Panc1 (cell line): ENCODE results near the gene SURF4. TPM values are rescaled to one million over a fixed set of nuclear protein-coding genes. Genes with fewer than 3 reads are reported as not detected.

Experiments used
- ATAC-seq: fragments of 200-7000 bp; cut with Tn5 transposase; 2 replicates; pipeline ENCODE4 v1.9.1; 2020; ENCODE audit warnings: mild to moderate bottlenecking, moderate library complexity
- Bru-seq: library from RNA; stranded (reverse); fragments of 400-500 nt; gene quantifications from one replicate; lab custom pipeline; 2021; lab: Mats Ljungman, UMichigan
- BruChase-seq, 2 experiments: library from RNA; stranded (reverse); fragments of 400-500 nt; gene quantifications; one replicate each; lab custom pipeline; 2021; lab: Mats Ljungman, UMichigan
- BruUV-seq: library from RNA; stranded (reverse); fragments of 400-500 nt; replicated peaks from 2 replicates; lab custom pipeline; 2021; lab: Mats Ljungman, UMichigan
- CTCF ChIA-PET: fragments of 300-600 bp; sonication (Branson Sonifier 250); formaldehyde crosslinking; loops from one replicate; lab custom pipeline; 2022; ENCODE audit warnings: antibody characterized with exemption; lab: Charles Lee
- POLR2A ChIA-PET: fragments of 300-600 bp; sonication (Branson Sonifier 250); formaldehyde crosslinking; loops from one replicate; lab custom pipeline; 2022; ENCODE audit warnings: antibody characterized with exemption; lab: Charles Lee
- DNase-seq: peaks from one replicate; pipeline ENCODE4 v3.0.0-alpha.2; 2010; ENCODE audit warnings: low read depth, low spot score
- H3K27ac ChIP-seq: 2 replicates; pipeline ENCODE4 v1.5.1; 2011; ENCODE audit warnings: mild to moderate bottlenecking, low read length, inconsistent platforms
- H3K27me3 ChIP-seq: fragments of 200-500 bp; sonication (Bioruptor generic); 2 replicates; pipeline ENCODE4 v1.6.0; 2014; ENCODE audit warnings: low read length, inconsistent platforms; ENCODE audit not compliant: control insufficient read depth, insufficient read depth
- H3K36me3 ChIP-seq: fragments of 200-500 bp; sonication (Bioruptor generic); 2 replicates; pipeline ENCODE4 v1.5.1; 2014; ENCODE audit warnings: inconsistent platforms, mild to moderate bottlenecking, low read length, moderate library complexity; ENCODE audit not compliant: control insufficient read depth, insufficient read depth
- H3K4me1 ChIP-seq: 2 replicates; pipeline ENCODE4 v1.5.1; 2011; ENCODE audit warnings: inconsistent platforms, mild to moderate bottlenecking, low read length, moderate library complexity; ENCODE audit not compliant: control insufficient read depth, insufficient read depth
- H3K4me3 ChIP-seq, 2 experiments: 2 replicates each; pipeline ENCODE4 v1.5.1; 2011 to 2012; ENCODE audit warnings: low read depth in 2 of 2, low read length in 2 of 2, mild to moderate bottlenecking in 2 of 2, inconsistent platforms in 1 of 2, moderate library complexity in 1 of 2
- H3K9me3 ChIP-seq: fragments of 200-500 bp; sonication (Bioruptor generic); 2 replicates; pipeline ENCODE4 v1.5.1; 2014; ENCODE audit warnings: low read depth, mild to moderate bottlenecking, inconsistent platforms, low read length, moderate library complexity; ENCODE audit not compliant: control insufficient read depth, insufficient read depth
- CTCF ChIP-seq: fragments of 450-650 bp; IDR thresholded peaks from 2 replicates; pipeline ENCODE4 v1.5.1; 2017; ENCODE audit warnings: mild to moderate bottlenecking
- POLR2AphosphoS5 ChIP-seq: IDR thresholded peaks from 2 replicates; pipeline ENCODE4 v1.6.1; 2012; ENCODE audit warnings: mild to moderate bottlenecking, low read depth, low read length, moderate library complexity
- REST ChIP-seq, 2 experiments: IDR thresholded peaks; 2 replicates each; pipeline ENCODE4 v1.6.1; 2011 to 2012; ENCODE audit warnings: low read depth in 2 of 2, control low read depth in 1 of 2, low read length in 1 of 2, mild to moderate bottlenecking in 1 of 2, moderate library complexity in 1 of 2; ENCODE audit not compliant: insufficient read depth in 1 of 2
- SIN3A ChIP-seq: IDR thresholded peaks from 2 replicates; pipeline ENCODE4 v1.6.1; 2012; ENCODE audit warnings: low read depth, mild to moderate bottlenecking, low read length, moderate library complexity, borderline replicate concordance; ENCODE audit not compliant: insufficient read depth
- TCF7L2 ChIP-seq: IDR thresholded peaks from 2 replicates; pipeline ENCODE4 v1.6.1; 2011; ENCODE audit warnings: mild to moderate bottlenecking, low read depth, low read length, inconsistent platforms
- in situ Hi-C: cut with HindIII; loops from 2 replicates; pipeline ENCODE4 v1.10.0; 2016; ENCODE audit warnings: low sequenced_read_pairs, low pct_unique_long_range_greater_than_20kb
- intact Hi-C: fragments of 100-400 bp; cut with micrococcal nuclease; formaldehyde crosslinking; loops from one replicate; pipeline ENCODE4 v1.10.0; 2022; ENCODE audit not compliant: unreplicated experiment
- long read RNA-seq: library from polyadenylated mRNA; unstranded; transcript quantifications from one replicate; pipeline ENCODE4 v2.0.0, GENCODE V29; 2021; ENCODE audit not compliant: unreplicated experiment
- polyA plus RNA-seq: library from polyadenylated mRNA; unstranded; fragments of >200 nt; gene quantifications from one replicate; pipeline ENCODE4 v1.2.1, GENCODE V29; 2012; ENCODE audit warnings: missing spikeins; ENCODE audit not compliant: insufficient read length
- total RNA-seq: library from RNA; stranded (reverse); gene quantifications from one replicate; pipeline ENCODE4 v1.2.1, GENCODE V29; 2021; ENCODE audit not compliant: unreplicated experiment

The SURF4 gene
- total RNA-seq (149 TPM), Bru-seq, nascent RNA (percentile 81 among the genes with signal in this experiment), BruChase-seq, experiment 1, labeled RNA remaining after a 2-hour chase (percentile 92 among the genes with signal in this experiment), BruChase-seq, experiment 2, labeled RNA remaining after a 6-hour chase (percentile 97 among the genes with signal in this experiment)
- polyA plus RNA-seq, result 197 TPM
- long read RNA-seq, transcript SURF4-207 (5 exons, 2,863 nt), result minor isoform, 9 of 411 reads
- long read RNA-seq, transcript SURF4-202 (6 exons, 2,984 nt), result major isoform, 303 of 411 reads
- long read RNA-seq, partial matches to known transcripts, result 19 of 411 reads
- long read RNA-seq, other reads (novel, unspliced or antisense), result 78 of 411 reads

DNA sequence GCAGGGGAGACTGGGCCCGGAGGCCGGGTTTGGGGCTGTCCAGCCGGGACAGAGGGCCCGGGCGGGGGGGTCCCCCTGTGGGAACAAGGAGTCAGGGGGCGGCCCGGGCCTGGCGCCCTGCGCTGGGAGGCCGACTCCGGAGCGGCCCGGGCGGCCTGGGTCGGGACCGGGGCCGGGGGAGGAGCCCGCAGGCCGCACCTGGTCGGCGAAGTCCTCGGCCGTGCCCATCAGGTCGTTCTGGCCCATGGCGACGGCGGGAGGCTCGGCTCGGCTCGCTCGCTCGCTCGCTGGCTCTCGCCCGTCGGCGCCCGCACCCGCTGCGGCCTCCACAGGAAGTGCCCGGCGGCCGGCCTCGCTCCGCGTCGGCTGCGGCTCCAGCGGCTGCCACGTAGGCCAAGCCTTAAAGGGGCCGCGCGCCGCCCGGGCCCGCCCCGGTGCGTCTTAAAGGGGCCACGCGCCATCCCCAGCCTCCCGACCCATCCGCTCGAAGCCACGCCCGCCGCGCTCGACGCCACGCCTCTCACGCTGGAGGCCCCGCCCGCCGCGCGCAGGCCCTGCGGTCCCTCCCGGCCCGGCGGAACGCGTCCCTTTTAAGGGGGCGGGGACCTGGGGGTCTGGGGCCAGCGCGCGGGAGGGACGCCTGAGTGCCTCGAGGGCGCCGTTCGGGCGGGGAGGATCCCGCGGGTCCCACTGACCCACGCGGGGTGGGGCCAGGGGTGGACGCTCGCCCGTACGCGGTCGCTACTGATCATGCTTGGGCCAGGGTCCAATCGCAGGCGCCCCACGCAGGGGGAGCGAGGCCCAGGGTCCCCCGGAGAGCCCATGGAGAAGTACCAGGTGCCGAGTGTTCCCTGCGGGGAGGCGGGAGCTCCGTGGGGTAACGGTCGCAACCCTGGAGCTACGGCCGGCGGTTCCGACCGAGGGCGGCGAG is at the start of gene SURF4, which contains the start of gene STKLD1:
Gene SURF4, minus strand, starts transcription at position 337 of the 931 bp plus-strand sequence. Its CDS starts 91 bp downstream, at position 246.
Gene STKLD1, plus strand, starts transcription at position 643 of the 931 bp plus-strand sequence. Its CDS starts 108 bp downstream, at position 751.
- intact Hi-C loops (no loop called here), in situ Hi-C loops (no loop called here)
- Histone ChIP-seq H3K4me3 (peak within 1 kb of the TSS; percentile 87 to 97), H3K4me1 (peaks cover 13% of the 10 kb centered on the region), H3K9me3 (no peaks in the 10 kb centered on the region), H3K27me3 (no peaks in the 10 kb centered on the region), H3K36me3 (peaks cover 5% of the 10 kb centered on the region; the same call in 1 of the 2 replicates), H3K27ac (peak within 1 kb of the TSS; percentile 94)
- ChIA-PET CTCF (no interaction called here), POLR2A (interaction anchor here (0.5 kb wide), 1 partner anchor 348 kb away, joined by 3 read pairs; no protein-coding TSS in a partner anchor)
- TF ChIP-seq POLR2AphosphoS5 (0 out of 2 replicates have a peak, but pooled peaks have one; percentile 48), TCF7L2 (peak; percentile 91), SIN3A (0 out of 2 replicates have a peak, but pooled peaks have one; percentile 43), CTCF (no peak), REST (IDR thresholded peaks at IDR 0.05; ENCODE audit: insufficient read depth in 1 of 2, low read depth in 2 of 2, low read length in 1 of 2) (no peak)
- peak; percentile 24 for DNase-seq
- peak; percentile 97 for ATAC-seq
- no TSS peak for BruUV-seq

GRCh38 chr9:133425049-133425632 is 49.3 kb upstream of the SURF4 start:
- no peaks in the 10 kb centered on the region for H3K9me3 ChIP-seq
- CTCF ChIA-PET, result interaction anchor here (0.6 kb wide), 1 partner anchor 63 kb away, joined by 5 read pairs; no protein-coding TSS in a partner anchor
- H3K4me3 ChIP-seq, result no peak overlapping the region
- DNase-seq (no peak), ATAC-seq (no peak)
- TF ChIP-seq CTCF (no peak), REST (IDR thresholded peaks at IDR 0.05; ENCODE audit: insufficient read depth in 1 of 2, low read depth in 2 of 2, low read length in 1 of 2) (no peak), POLR2AphosphoS5 (no peak), SIN3A (no peak), TCF7L2 (no peak)
- no TSS peak for BruUV-seq
- in situ Hi-C loops, result no loop called here
- POLR2A ChIA-PET, result no interaction called here
- H3K36me3 ChIP-seq, result no peaks in the 10 kb centered on the region
- H3K27ac ChIP-seq, result no peak overlapping the region
- intact Hi-C loops, result no loop called here
- no peaks in the 10 kb centered on the region for H3K27me3 ChIP-seq
- H3K4me1 ChIP-seq, result peaks cover 6% of the 10 kb centered on the region; the same call in 1 of the 2 replicates
